ENCODE results near the gene G3BP2. TPM values are rescaled to one million over a fixed set of nuclear protein-coding genes. Genes with fewer than 3 reads are reported as not detected.

G3BP2 gene
- total and polyA plus RNA-seq, 10 of the 15 experiments (the other 5 are each of a cell fraction or from before 2014, with no cell fraction given) = 22.2 to 176 (median 102) TPM

- TF ChIP-seq BRCA1 (IDR thresholded peaks at IDR 0.05; ENCODE audit: low read depth, low read length) (no peak), IKZF1 (conservative IDR thresholded peaks at IDR 0.05) (no peak), TARDBP (IDR thresholded peaks at IDR 0.05; ENCODE audit: borderline replicate concordance) (no peak), PAX8 (IDR thresholded peaks at IDR 0.05) (no peak)
- Histone ChIP-seq H4K20me1 (ENCODE audit: control insufficient read depth, insufficient read depth) (no peaks in the 10 kb centered on the region), H3K27me3 (replicated peaks in 1 of 2; ENCODE audit: control insufficient read depth in 2 of 2, insufficient read depth in 2 of 2, low read length in 1 of 2) (no peaks in the 10 kb centered on the region), H2AFZ (ENCODE audit: control insufficient read depth, low read depth, low read length) (no peak overlapping the region), H3K4me3 (no peak overlapping the region), H3K36me3 (ENCODE audit: control insufficient read depth in 2 of 2, insufficient read depth in 2 of 2, low read length in 1 of 2) (peaks cover 6 to 10% of the 10 kb centered on the region in 2 experiments), H3K4me2 (ENCODE audit: control insufficient read depth, insufficient read depth) (no peak overlapping the region), H3K4me1 (ENCODE audit: control insufficient read depth, insufficient read depth, low read length) (no peaks in the 10 kb centered on the region), H3K27ac (ENCODE audit: control insufficient read depth, insufficient read depth) (no peak overlapping the region), H3K9me3 (replicated peaks; ENCODE audit: control insufficient read depth, insufficient read depth, low read length) (no peaks in the 10 kb centered on the region), H3K9ac (ENCODE audit: control insufficient read depth, insufficient read depth, low read length) (no peak overlapping the region), H3K79me2 (ENCODE audit: control insufficient read depth, insufficient read depth, low read length) (no peaks in the 10 kb centered on the region)
- ATAC-seq = no peak
- 69% methylated on average over 3 of the region's 3 CpGs for whole genome bisulfite sequencing (ENCODE audit: insufficient coverage, insufficient replicate concordance, low lambda C conversion rate, missing lambda C conversion rate)
- ChIA-PET CTCF (interaction anchor here (0.5 to 1.1 kb wide), 2 partner anchors 10 to 32 kb away, joined by 3 read pairs; no protein-coding TSS in a partner anchor), RAD21 (ENCODE audit: unreplicated experiment) (no interaction called here), SMC1A (ENCODE audit: uncharacterized antibody, unreplicated experiment) (interaction anchor here (1.4 kb wide), 1 partner anchor 117 kb away, joined by 3 read pairs; no protein-coding TSS in a partner anchor), POLR2A (no interaction called here)
- no peak for DNase-seq (ENCODE audit: low read depth, low spot score)
- intact Hi-C loops (cut with micrococcal nuclease; ENCODE audit: unreplicated experiment) = no loop called here
- in situ Hi-C loops (cut with MboI) = no loop called here
- peak; percentile 31 for FAIRE-seq
- TSS peak; percentile 46 for BruUV-seq (replicated peaks)
Observed at GRCh38 chr4:75643651-75644050, 29.6 kb downstream of the G3BP2 start.

GRCh38 chr4:75639124-75639695, 34.0 kb downstream of the G3BP2 start:
- no peak for ATAC-seq
- Histone ChIP-seq H4K20me1 (ENCODE audit: control insufficient read depth, insufficient read depth) (no peaks in the 10 kb centered on the region), H3K9ac (ENCODE audit: control insufficient read depth, insufficient read depth, low read length) (no peak overlapping the region), H3K4me1 (ENCODE audit: control insufficient read depth, insufficient read depth, low read length) (no peaks in the 10 kb centered on the region), H3K27me3 (replicated peaks in 1 of 2; ENCODE audit: control insufficient read depth in 2 of 2, insufficient read depth in 2 of 2, low read length in 1 of 2) (no peaks in the 10 kb centered on the region), H2AFZ (ENCODE audit: control insufficient read depth, low read depth, low read length) (no peak overlapping the region), H3K27ac (ENCODE audit: control insufficient read depth, insufficient read depth) (no peak overlapping the region), H3K4me3 (no peak overlapping the region), H3K9me3 (replicated peaks; ENCODE audit: control insufficient read depth, insufficient read depth, low read length) (no peaks in the 10 kb centered on the region), H3K36me3 (ENCODE audit: control insufficient read depth in 2 of 2, insufficient read depth in 2 of 2, low read length in 1 of 2) (peaks cover 0 to 3% of the 10 kb centered on the region in 2 experiments; a peak in 1 of 4 replicates), H3K4me2 (ENCODE audit: control insufficient read depth, insufficient read depth) (no peak overlapping the region), H3K79me2 (ENCODE audit: control insufficient read depth, insufficient read depth, low read length) (no peaks in the 10 kb centered on the region)
- intact Hi-C loops (cut with micrococcal nuclease; ENCODE audit: unreplicated experiment) (no loop called here), in situ Hi-C loops (cut with MboI) (no loop called here)
- WGBS (ENCODE audit: insufficient coverage, insufficient replicate concordance, low lambda C conversion rate, missing lambda C conversion rate) = over 99% methylated on average over 7 of the region's 7 CpGs
- BruUV-seq (replicated peaks) = no TSS peak
- no peak for FAIRE-seq
- no peak for DNase-seq (ENCODE audit: low read depth, low spot score)
- CTCF ChIA-PET = interaction anchor here (1.0 kb wide), 1 partner anchor 8 kb away, joined by 3 read pairs; no protein-coding TSS in a partner anchor
- SMC1A ChIA-PET (ENCODE audit: uncharacterized antibody, unreplicated experiment) = interaction anchor here (1.3 kb wide), 1 partner anchor 9 kb away, joined by 4 read pairs; no protein-coding TSS in a partner anchor
- POLR2A ChIA-PET = no interaction called here
- RAD21 ChIA-PET (ENCODE audit: unreplicated experiment) = no interaction called here
- TF ChIP-seq, protein P1, sequence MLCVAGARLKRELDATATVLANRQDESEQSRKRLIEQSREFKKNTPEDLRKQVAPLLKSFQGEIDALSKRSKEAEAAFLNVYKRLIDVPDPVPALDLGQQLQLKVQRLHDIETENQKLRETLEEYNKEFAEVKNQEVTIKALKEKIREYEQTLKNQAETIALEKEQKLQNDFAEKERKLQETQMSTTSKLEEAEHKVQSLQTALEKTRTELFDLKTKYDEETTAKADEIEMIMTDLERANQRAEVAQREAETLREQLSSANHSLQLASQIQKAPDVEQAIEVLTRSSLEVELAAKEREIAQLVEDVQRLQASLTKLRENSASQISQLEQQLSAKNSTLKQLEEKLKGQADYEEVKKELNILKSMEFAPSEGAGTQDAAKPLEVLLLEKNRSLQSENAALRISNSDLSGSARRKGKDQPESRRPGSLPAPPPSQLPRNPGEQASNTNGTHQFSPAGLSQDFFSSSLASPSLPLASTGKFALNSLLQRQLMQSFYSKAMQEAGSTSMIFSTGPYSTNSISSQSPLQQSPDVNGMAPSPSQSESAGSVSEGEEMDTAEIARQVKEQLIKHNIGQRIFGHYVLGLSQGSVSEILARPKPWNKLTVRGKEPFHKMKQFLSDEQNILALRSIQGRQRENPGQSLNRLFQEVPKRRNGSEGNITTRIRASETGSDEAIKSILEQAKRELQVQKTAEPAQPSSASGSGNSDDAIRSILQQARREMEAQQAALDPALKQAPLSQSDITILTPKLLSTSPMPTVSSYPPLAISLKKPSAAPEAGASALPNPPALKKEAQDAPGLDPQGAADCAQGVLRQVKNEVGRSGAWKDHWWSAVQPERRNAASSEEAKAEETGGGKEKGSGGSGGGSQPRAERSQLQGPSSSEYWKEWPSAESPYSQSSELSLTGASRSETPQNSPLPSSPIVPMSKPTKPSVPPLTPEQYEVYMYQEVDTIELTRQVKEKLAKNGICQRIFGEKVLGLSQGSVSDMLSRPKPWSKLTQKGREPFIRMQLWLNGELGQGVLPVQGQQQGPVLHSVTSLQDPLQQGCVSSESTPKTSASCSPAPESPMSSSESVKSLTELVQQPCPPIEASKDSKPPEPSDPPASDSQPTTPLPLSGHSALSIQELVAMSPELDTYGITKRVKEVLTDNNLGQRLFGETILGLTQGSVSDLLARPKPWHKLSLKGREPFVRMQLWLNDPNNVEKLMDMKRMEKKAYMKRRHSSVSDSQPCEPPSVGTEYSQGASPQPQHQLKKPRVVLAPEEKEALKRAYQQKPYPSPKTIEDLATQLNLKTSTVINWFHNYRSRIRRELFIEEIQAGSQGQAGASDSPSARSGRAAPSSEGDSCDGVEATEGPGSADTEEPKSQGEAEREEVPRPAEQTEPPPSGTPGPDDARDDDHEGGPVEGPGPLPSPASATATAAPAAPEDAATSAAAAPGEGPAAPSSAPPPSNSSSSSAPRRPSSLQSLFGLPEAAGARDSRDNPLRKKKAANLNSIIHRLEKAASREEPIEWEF (IDR thresholded peaks at IDR 0.05; ENCODE audit: insufficient replicate concordance, low read depth, low read length) = no peak
- TF ChIP-seq E4F1 (IDR thresholded peaks at IDR 0.05; ENCODE audit: borderline replicate concordance, partially characterized antibody) (no peak), KDM1A (IDR thresholded peaks at IDR 0.05; ENCODE audit: borderline replicate concordance) (no peak), FOXK2 (IDR thresholded peaks at IDR 0.05) (no peak)
